Fibroblast of the aortic adventitia (primary cell): Measurements from ENCODE around the gene SUV39H2. TPM values are rescaled to one million over a fixed set of nuclear protein-coding genes. Genes with fewer than 3 reads are reported as not detected.

ENCODE experiments used
- DNase-seq: peaks from one replicate; pipeline ENCODE4 v3.0.0-alpha.2; 2010; ENCODE audit warnings: low read depth
- H3K4me3 ChIP-seq: 2 replicates; pipeline ENCODE4 v1.5.1; 2011; ENCODE audit warnings: low read depth, mild to moderate bottlenecking, control low read depth, low read length, moderate library complexity
- CTCF ChIP-seq: IDR thresholded peaks from 2 replicates; pipeline ENCODE4 v1.5.1; 2011; ENCODE audit warnings: mild to moderate bottlenecking, low read length, control low read depth, inconsistent platforms; ENCODE audit not compliant: insufficient read depth
- total RNA-seq: library from RNA; depleted of rRNA; stranded (reverse); fragments of >200 nt; gene quantifications from 2 replicates; pipeline ENCODE4 v1.2.3, GENCODE V29; 2012; ENCODE audit warnings: low replicate concordance

The SUV39H2 gene
- total RNA-seq, 1 donor: 26.8 TPM

GRCh38 chr10:14911801-14912200, 33.1 kb downstream of the SUV39H2 start:
- no peak for DNase-seq
- TF ChIP-seq CTCF: no peak
- H3K4me3 ChIP-seq: no peak overlapping the region

GRCh38 chr10:14916600-14916999, 37.9 kb downstream of the SUV39H2 start:
- H3K4me3 ChIP-seq: no peak overlapping the region
- TF ChIP-seq CTCF: no peak

DNA sequence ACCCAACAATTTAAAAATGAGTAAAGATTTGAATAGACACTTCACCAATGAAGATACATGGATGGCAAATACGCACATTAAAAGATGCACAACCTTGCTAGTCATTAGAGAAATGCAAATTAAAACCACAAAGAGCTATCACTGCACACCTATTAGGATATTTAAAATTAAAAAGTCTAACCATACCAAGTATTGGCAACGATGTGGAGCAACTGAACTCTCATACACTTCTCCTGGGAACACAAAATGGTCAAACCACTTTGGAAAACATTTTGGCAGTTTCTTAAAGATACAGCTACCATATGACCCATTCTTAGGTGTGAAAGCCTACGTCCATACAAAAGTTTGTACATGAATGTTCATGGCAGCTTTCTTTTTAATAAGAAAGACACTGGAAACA, 39.2 kb downstream of the SUV39H2 start:
- no peak for DNase-seq
- TF ChIP-seq CTCF: no peak
- H3K4me3 ChIP-seq: no peak overlapping the region

More at GRCh38 chr10:14916600-14916999, 37.9 kb downstream of the SUV39H2 start:
- DNase-seq: no peak

GRCh38 chr10:14918964-14919363, 40.3 kb downstream of the SUV39H2 start:
- H3K4me3 ChIP-seq: no peak overlapping the region
- TF ChIP-seq CTCF: no peak
- no peak for DNase-seq

GRCh38 chr10:14924013-14924412, 45.3 kb downstream of the SUV39H2 start:
- no peak for DNase-seq
- TF ChIP-seq CTCF: no peak
- H3K4me3 ChIP-seq: no peak overlapping the region

DNA sequence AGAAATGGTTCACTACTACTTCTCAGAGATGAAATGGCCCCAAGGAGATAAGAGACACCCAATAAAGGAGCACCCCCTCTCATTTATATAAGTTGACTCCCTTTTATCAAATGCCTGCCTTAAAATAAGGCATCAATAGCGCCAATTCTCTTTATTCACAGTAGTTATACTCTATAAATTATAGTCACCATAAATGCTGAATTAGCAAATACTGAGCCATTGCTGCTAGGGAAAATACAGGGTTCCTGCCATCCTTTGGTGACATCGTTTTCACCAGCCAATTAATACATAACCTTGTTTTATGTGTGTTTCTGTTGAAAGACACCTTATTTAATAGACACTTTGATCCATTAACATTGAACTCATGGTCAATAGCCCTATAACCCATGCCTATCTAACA, 46.6 kb downstream of the SUV39H2 start:
- no peak for TF ChIP-seq CTCF
- no peak for DNase-seq
- no peak overlapping the region for H3K4me3 ChIP-seq

GRCh38 chr10:14926061-14926470, 47.4 kb downstream of the SUV39H2 start:
- no peak for TF ChIP-seq CTCF
- no peak for DNase-seq
- H3K4me3 ChIP-seq: no peak overlapping the region
